ENCODE results near the gene BACH2. TPM values are rescaled to one million over a fixed set of nuclear protein-coding genes. Genes with fewer than 3 reads are reported as not detected.

Gene BACH2
- total RNA-seq, 1 experiment from 2014 or later = 3.3 TPM

- ChIA-PET POLR2A (no interaction called here), RAD21 (ENCODE audit: low non-redundant PET in 1 of 2, low total read pairs in 2 of 2, uncharacterized antibody in 2 of 2, unreplicated experiment in 2 of 2) (no interaction called here), CTCF (no interaction called here)
- H3K9ac ChIP-seq (ENCODE audit: low read length) = no peak overlapping the region
- no peaks in the 10 kb centered on the region for H3K36me3 ChIP-seq (ENCODE audit: control insufficient read depth in 1 of 2, insufficient read depth in 2 of 2, low read length in 2 of 2)
- no peak overlapping the region for H3K27ac ChIP-seq (ENCODE audit: low read depth, low read length)
- no peaks in the 10 kb centered on the region for H3K79me2 ChIP-seq (ENCODE audit: insufficient read depth, low read length)
- no peak overlapping the region for H2AFZ ChIP-seq (ENCODE audit: low read depth, low read length, poor library complexity, severe bottlenecking)
- H3K9me3 ChIP-seq (ENCODE audit: control insufficient read depth in 1 of 2, insufficient read depth in 1 of 2, low read depth in 1 of 2, low read length in 2 of 2) = no peaks in the 10 kb centered on the region
- DNase-seq (ENCODE audit: low read depth, low spot score) = no peak
- H3K9me2 ChIP-seq (ENCODE audit: insufficient read depth) = no peaks in the 10 kb centered on the region
- no peak for ATAC-seq
- no peaks in the 10 kb centered on the region for H3K27me3 ChIP-seq (ENCODE audit: insufficient read depth, low read length)
- TF ChIP-seq CEBPB (IDR thresholded peaks at IDR 0.05; ENCODE audit: low read depth) = no peak
- TF ChIP-seq EGR1 (IDR thresholded peaks at IDR 0.05; ENCODE audit: low read depth) = no peak
- TF ChIP-seq TCF7L2 (IDR thresholded peaks at IDR 0.05; ENCODE audit: borderline replicate concordance, extremely low read depth, insufficient read depth, insufficient read length) = no peak
- no peak for TF ChIP-seq REST (IDR thresholded peaks at IDR 0.05; ENCODE audit: low read depth)
- no peak for TF ChIP-seq SP1 (IDR thresholded peaks at IDR 0.05; ENCODE audit: low read depth)
- no peak for TF ChIP-seq ZFX (IDR thresholded peaks at IDR 0.05)
- no peak for TF ChIP-seq ZBTB33 (IDR thresholded peaks at IDR 0.05; ENCODE audit: extremely low read depth, insufficient replicate concordance, low read length)
- no peak for TF ChIP-seq EZH2phosphoT487 (IDR thresholded peaks at IDR 0.05; ENCODE audit: borderline replicate concordance)
- TF ChIP-seq POLR2AphosphoS5 (IDR thresholded peaks at IDR 0.05; ENCODE audit: low read depth, low read length) = no peak
- no peak for TF ChIP-seq YY1 (IDR thresholded peaks at IDR 0.05; ENCODE audit: extremely low read depth, insufficient replicate concordance, low read depth, low read length)
- no peak for TF ChIP-seq FOSL1 (IDR thresholded peaks at IDR 0.05; ENCODE audit: low read depth)
- no peak for TF ChIP-seq CBX3 (IDR thresholded peaks at IDR 0.05; ENCODE audit: low read depth)
- TF ChIP-seq POLR2A (IDR thresholded peaks at IDR 0.05; ENCODE audit: borderline replicate concordance, extremely low read depth, insufficient read depth, insufficient read length) = no peak
- TF ChIP-seq MAX (IDR thresholded peaks at IDR 0.05) = no peak
- no peak for TF ChIP-seq EZH2 (IDR thresholded peaks at IDR 0.05)
- TF ChIP-seq ZNF274 (IDR thresholded peaks at IDR 0.05; ENCODE audit: low read depth, low read length) = no peak
- no peaks in the 10 kb centered on the region for H4K20me1 ChIP-seq (ENCODE audit: insufficient read depth)
- no peak overlapping the region for H3K4me3 ChIP-seq (replicated peaks in 1 of 2; ENCODE audit: low read depth in 1 of 2, low read length in 2 of 2)
- no peak overlapping the region for H3K4me2 ChIP-seq (ENCODE audit: low read length)
- no peaks in the 10 kb centered on the region for H3K4me1 ChIP-seq (ENCODE audit: control insufficient read depth in 1 of 2, insufficient read depth in 2 of 2, low read length in 2 of 2)
- intact Hi-C loops (cut with micrococcal nuclease) = no loop called here
- no TSS peak for BruUV-seq (replicated peaks)
Measured at GRCh38 chr6:90162648-90163387, 133.8 kb downstream of the BACH2 start.

Measured in HCT116 (cell line).